Esophagus muscularis mucosa (tissue), 4 donors: ENCODE data around the gene GRIA4. TPM values are rescaled to one million over a fixed set of nuclear protein-coding genes. Genes with fewer than 3 reads are reported as not detected.

Source experiments
- DNase-seq: peaks from one replicate; pipeline ENCODE4 v3.0.0-alpha.2; 2017; ENCODE audit errors: extremely low spot score
- H3K27ac ChIP-seq, 4 donors: fragments of 200-600 bp; sonication (generic); replicated peaks in 1 of 4; 1 replicate in 3 of 4; 2 replicates in 1 of 4; pipeline ENCODE4 v1.5.1; 2016 to 2019; ENCODE audit warnings: mild to moderate bottlenecking in 1 of 4
- H3K27me3 ChIP-seq, 4 donors: fragments of 200-600 bp; sonication (generic); one replicate each; pipeline versions ENCODE4 v1.5.1 to v1.6.0; 2016 to 2019
- H3K36me3 ChIP-seq, 4 donors: fragments of 200-600 bp; sonication (generic); one replicate each; pipeline ENCODE4 v1.5.1; 2016 to 2019
- H3K4me1 ChIP-seq, 4 donors: fragments of 200-600 bp; sonication (generic); one replicate each; pipeline ENCODE4 v1.5.1; 2016 to 2019
- H3K4me3 ChIP-seq, 4 donors: fragments of 200-600 bp; sonication (generic); 1 replicate in 2 of 4; 2 replicates in 2 of 4; pipeline ENCODE4 v1.5.1; 2016 to 2019; ENCODE audit warnings: mild to moderate bottlenecking in 4 of 4, moderate library complexity in 1 of 4
- H3K9me3 ChIP-seq, 4 donors: fragments of 200-600 bp; sonication (generic); 1 replicate in 3 of 4; 2 replicates in 1 of 4; pipeline ENCODE4 v1.5.1; 2016 to 2019
- CTCF ChIP-seq, 3 experiments: fragments of 200-600 bp in 2 of 3; fragments of 450-650 bp in 1 of 3; sonication (generic) in 2 of 3; IDR thresholded peaks; one replicate each; pipeline ENCODE4 v1.5.1; 2017 to 2019; ENCODE audit warnings: antibody characterized with exemption in 3 of 3, mild to moderate bottlenecking in 2 of 3, moderate library complexity in 1 of 3
- EP300 ChIP-seq: sonication (generic); formaldehyde crosslinking; IDR thresholded peaks from one replicate; pipeline ENCODE4 v1.6.1; 2017; ENCODE audit warnings: antibody characterized with exemption
- POLR2A ChIP-seq: fragments of 450-650 bp; IDR thresholded peaks from one replicate; pipeline ENCODE4 v1.6.1; 2017; ENCODE audit warnings: antibody characterized with exemption, moderate library complexity, mild to moderate bottlenecking, low read depth
- POLR2AphosphoS5 ChIP-seq, 2 donors: sonication (generic); formaldehyde crosslinking; IDR thresholded peaks; one replicate each; pipeline ENCODE4 v1.6.1; 2017; ENCODE audit warnings: antibody characterized with exemption in 2 of 2
- WGBS: methylation state at CpG from one replicate; pipeline ENCODE4 v1.1.5; 2018; 5-methylcytosine and 5-hydroxymethylcytosine counted together
- intact Hi-C: fragments of 100-400 bp; cut with DNase I; formaldehyde crosslinking; loops from one replicate; pipeline ENCODE4 v1.15.1; 2023
- total RNA-seq, 4 donors: library from RNA; depleted of rRNA; stranded (reverse); fragments of >200 nt; gene quantifications; one replicate each; pipeline versions ENCODE4 v1.1.0 to v1.2.1, GENCODE V29; 2016

GRIA4 gene
- total RNA-seq, 4 donors from 2014 or later: 0.33 TPM; not detected in 3

- peak; percentile 45 to 65 (median 65) for TF ChIP-seq CTCF (IDR thresholded peaks at IDR 0.05)
- no peak for TF ChIP-seq POLR2A
- Histone ChIP-seq H3K4me1 (peaks cover 0 to 7% (median 0%) of the 10 kb centered on the region in 4 donors), H3K36me3 (no peaks in the 10 kb centered on the region), H3K27ac (no peak overlapping the region), H3K27me3 (no peaks in the 10 kb centered on the region), H3K4me3 (no peak overlapping the region), H3K9me3 (no peaks in the 10 kb centered on the region)
- no peak for DNase-seq
- intact Hi-C loops: no loop called here
- 25% methylated on average over 3 of the region's 3 CpGs for WGBS
Measured at GRCh38 chr11:105862736-105863367, 253.0 kb downstream of the GRIA4 start.

GRCh38 chr11:105863523-105863922, 253.7 kb downstream of the GRIA4 start:
- 36% methylated on average over 3 of the region's 3 CpGs for WGBS
- no peak for DNase-seq
- TF ChIP-seq CTCF (IDR thresholded peaks at IDR 0.05): no peak
- TF ChIP-seq POLR2AphosphoS5 (IDR thresholded peaks at IDR 0.05): no peak
- TF ChIP-seq EP300: no peak
- TF ChIP-seq POLR2A: no peak
- Histone ChIP-seq H3K4me1 (peaks cover 0 to 7% (median 0%) of the 10 kb centered on the region in 4 donors), H3K27ac (no peak overlapping the region), H3K36me3 (no peaks in the 10 kb centered on the region), H3K4me3 (no peak overlapping the region), H3K27me3 (no peaks in the 10 kb centered on the region), H3K9me3 (no peaks in the 10 kb centered on the region)
- intact Hi-C loops: no loop called here

GRCh38 chr11:105867742-105868141, 257.9 kb downstream of the GRIA4 start:
- H3K36me3 ChIP-seq: no peaks in the 10 kb centered on the region
- H3K4me1 ChIP-seq: peaks cover 0 to 7% (median 0%) of the 10 kb centered on the region in 4 donors
- 45% methylated on average over 2 of the region's 2 CpGs for WGBS
- no peak overlapping the region for H3K27ac ChIP-seq
- no peak for DNase-seq
- no peak for TF ChIP-seq EP300
- TF ChIP-seq POLR2A: no peak
- no peak for TF ChIP-seq POLR2AphosphoS5 (IDR thresholded peaks at IDR 0.05)
- no peak for TF ChIP-seq CTCF (IDR thresholded peaks at IDR 0.05)
- no peaks in the 10 kb centered on the region for H3K27me3 ChIP-seq
- H3K4me3 ChIP-seq: no peak overlapping the region
- intact Hi-C loops: no loop called here
- no peaks in the 10 kb centered on the region for H3K9me3 ChIP-seq

- H3K4me1 ChIP-seq: peaks cover 0 to 7% (median 0%) of the 10 kb centered on the region in 4 donors
- no peak for DNase-seq
- no peaks in the 10 kb centered on the region for H3K36me3 ChIP-seq
- H3K27ac ChIP-seq: no peak overlapping the region
- WGBS: 86% methylated on average over 4 of the region's 4 CpGs
- H3K4me3 ChIP-seq: no peak overlapping the region
- intact Hi-C loops: no loop called here
- no peaks in the 10 kb centered on the region for H3K27me3 ChIP-seq
- TF ChIP-seq EP300: no peak
- TF ChIP-seq CTCF (IDR thresholded peaks at IDR 0.05): no peak
- no peak for TF ChIP-seq POLR2AphosphoS5 (IDR thresholded peaks at IDR 0.05)
- no peak for TF ChIP-seq POLR2A
- no peaks in the 10 kb centered on the region for H3K9me3 ChIP-seq
Measured at GRCh38 chr11:105868762-105869285, 259.0 kb downstream of the GRIA4 start.
